Astrocyte of the spinal cord (primary cell): ENCODE data around the gene PGBD4.

Source experiments
- DNase-seq: peaks from one replicate; pipeline ENCODE4 v3.0.0; 2011; ENCODE audit warnings: low read depth, low spot score
- H3K4me3 ChIP-seq: 2 replicates; pipeline ENCODE4 v1.5.1; 2011; ENCODE audit warnings: low read depth, mild to moderate bottlenecking, low read length, moderate library complexity
- CTCF ChIP-seq: IDR thresholded peaks from 2 replicates; pipeline ENCODE4 v1.5.1; 2012; ENCODE audit warnings: low read depth, mild to moderate bottlenecking, low read length, inconsistent platforms
- in situ Hi-C: cut with HindIII; loops from 2 replicates; pipeline ENCODE4 v1.10.0; 2017; ENCODE audit warnings: low sequenced_read_pairs

The PGBD4 gene

GRCh38 chr15:34101366-34102174 is at the start of gene PGBD4, which contains the start of gene EMC7:
Gene PGBD4 (plus strand): TSS chr15:34102083. CDS start chr15:34102532, 449 bp downstream.
Gene EMC7 (minus strand): TSS chr15:34101862. CDS start chr15:34101839, 23 bp downstream.
- no peak for TF ChIP-seq CTCF
- in situ Hi-C loops: no loop called here
- peak within 1 kb of the TSS; percentile 83 for H3K4me3 ChIP-seq
- peak; percentile 100 for DNase-seq

GRCh38 chr15:34054081-34054707 is 47.7 kb upstream of the PGBD4 start:
- DNase-seq: no peak
- TF ChIP-seq CTCF: no peak
- in situ Hi-C loops: no loop called here
- no peak overlapping the region for H3K4me3 ChIP-seq

- no peak overlapping the region for H3K4me3 ChIP-seq
- in situ Hi-C loops: no loop called here
- peak; percentile 75 for DNase-seq
- no peak for TF ChIP-seq CTCF
These were observed 45.9 kb upstream of the PGBD4 start for GRCh38 chr15:34055868-34056595.

GRCh38 chr15:34056911-34057310 is 45.0 kb upstream of the PGBD4 start:
- TF ChIP-seq CTCF: no peak
- in situ Hi-C loops: no loop called here
- no peak overlapping the region for H3K4me3 ChIP-seq
- DNase-seq: no peak

- no peak for DNase-seq
- no peak overlapping the region for H3K4me3 ChIP-seq
- in situ Hi-C loops: no loop called here
- no peak for TF ChIP-seq CTCF
These were observed 42.4 kb upstream of the PGBD4 start for GRCh38 chr15:34059476-34059875.

GRCh38 chr15:34059946-34060345 is 41.9 kb upstream of the PGBD4 start:
- no peak for DNase-seq
- in situ Hi-C loops: no loop called here
- no peak for TF ChIP-seq CTCF
- H3K4me3 ChIP-seq: no peak overlapping the region
